ENCODE data around the gene FDXACB1.

FDXACB1 gene

GRCh38 chr11:111851636-111852035 lies 27.3 kb downstream of the FDXACB1 start:
- Histone ChIP-seq H3K9ac (ENCODE audit: insufficient read length, low read depth) (no peak overlapping the region), H3K4me3 (ENCODE audit: insufficient read length, low read depth) (no peak overlapping the region), H3K4me1 (ENCODE audit: insufficient read depth, insufficient read length) (no peaks in the 10 kb centered on the region), H3K9me3 (ENCODE audit: insufficient read depth, low read length) (no peaks in the 10 kb centered on the region), H3K36me3 (ENCODE audit: insufficient read depth, insufficient read length, low read length) (peaks cover 5% of the 10 kb centered on the region), H3K27me3 (ENCODE audit: insufficient read depth, insufficient read length) (no peaks in the 10 kb centered on the region)
- TF ChIP-seq SUZ12 (IDR thresholded peaks at IDR 0.05; ENCODE audit: extremely low read depth, insufficient read depth, insufficient read length) (no peak), ZNF274 (IDR thresholded peaks at IDR 0.05; ENCODE audit: low read depth, low read length) (no peak), YY1 (IDR thresholded peaks at IDR 0.05; ENCODE audit: insufficient read depth, insufficient read length) (no peak)
- DNase-seq (ENCODE audit: low read depth, low spot score): peak; percentile 2

- TF ChIP-seq SUZ12 (IDR thresholded peaks at IDR 0.05; ENCODE audit: extremely low read depth, insufficient read depth, insufficient read length) (no peak), ZNF274 (IDR thresholded peaks at IDR 0.05; ENCODE audit: low read depth, low read length) (no peak), YY1 (IDR thresholded peaks at IDR 0.05; ENCODE audit: insufficient read depth, insufficient read length) (no peak)
- DNase-seq (ENCODE audit: low read depth, low spot score): no peak
- Histone ChIP-seq H3K4me3 (ENCODE audit: insufficient read length, low read depth) (no peak overlapping the region), H3K36me3 (ENCODE audit: insufficient read depth, insufficient read length, low read length) (peaks cover 5% of the 10 kb centered on the region), H3K9me3 (ENCODE audit: insufficient read depth, low read length) (no peaks in the 10 kb centered on the region), H3K9ac (ENCODE audit: insufficient read length, low read depth) (no peak overlapping the region), H3K27me3 (ENCODE audit: insufficient read depth, insufficient read length) (no peaks in the 10 kb centered on the region), H3K4me1 (ENCODE audit: insufficient read depth, insufficient read length) (no peaks in the 10 kb centered on the region)
Measured at GRCh38 chr11:111851067-111851466, 27.9 kb downstream of the FDXACB1 start.

GRCh38 chr11:111849631-111850030 lies 29.3 kb downstream of the FDXACB1 start:
- Histone ChIP-seq H3K36me3 (ENCODE audit: insufficient read depth, insufficient read length, low read length) (peaks cover 6% of the 10 kb centered on the region), H3K4me3 (ENCODE audit: insufficient read length, low read depth) (no peak overlapping the region), H3K27me3 (ENCODE audit: insufficient read depth, insufficient read length) (no peaks in the 10 kb centered on the region), H3K9me3 (ENCODE audit: insufficient read depth, low read length) (no peaks in the 10 kb centered on the region), H3K9ac (ENCODE audit: insufficient read length, low read depth) (no peak overlapping the region), H3K4me1 (ENCODE audit: insufficient read depth, insufficient read length) (peaks cover 2% of the 10 kb centered on the region)
- TF ChIP-seq YY1 (IDR thresholded peaks at IDR 0.05; ENCODE audit: insufficient read depth, insufficient read length): no peak
- TF ChIP-seq ZNF274 (IDR thresholded peaks at IDR 0.05; ENCODE audit: low read depth, low read length): no peak
- DNase-seq (ENCODE audit: low read depth, low spot score): no peak

GRCh38 chr11:111846636-111847035 lies 32.3 kb downstream of the FDXACB1 start:
- peaks cover 2% of the 10 kb centered on the region for H3K4me1 ChIP-seq (ENCODE audit: insufficient read depth, insufficient read length)
- peaks cover 18% of the 10 kb centered on the region for H3K36me3 ChIP-seq (ENCODE audit: insufficient read depth, insufficient read length, low read length)
- H3K9me3 ChIP-seq (ENCODE audit: insufficient read depth, low read length): no peaks in the 10 kb centered on the region
- DNase-seq (ENCODE audit: low read depth, low spot score): no peak
- no peak for TF ChIP-seq ZNF274 (IDR thresholded peaks at IDR 0.05; ENCODE audit: low read depth, low read length)
- TF ChIP-seq SUZ12 (IDR thresholded peaks at IDR 0.05; ENCODE audit: extremely low read depth, insufficient read depth, insufficient read length): no peak
- TF ChIP-seq YY1 (IDR thresholded peaks at IDR 0.05; ENCODE audit: insufficient read depth, insufficient read length): no peak
- H3K9ac ChIP-seq (ENCODE audit: insufficient read length, low read depth): no peak overlapping the region
- no peaks in the 10 kb centered on the region for H3K27me3 ChIP-seq (ENCODE audit: insufficient read depth, insufficient read length)
- no peak overlapping the region for H3K4me3 ChIP-seq (ENCODE audit: insufficient read length, low read depth)

GRCh38 chr11:111846063-111846462 lies 32.9 kb downstream of the FDXACB1 start:
- peaks cover 15% of the 10 kb centered on the region for H3K36me3 ChIP-seq (ENCODE audit: insufficient read depth, insufficient read length, low read length)
- DNase-seq (ENCODE audit: low read depth, low spot score): no peak
- no peak overlapping the region for H3K9ac ChIP-seq (ENCODE audit: insufficient read length, low read depth)
- H3K4me3 ChIP-seq (ENCODE audit: insufficient read length, low read depth): no peak overlapping the region
- H3K4me1 ChIP-seq (ENCODE audit: insufficient read depth, insufficient read length): peaks cover 2% of the 10 kb centered on the region
- no peak for TF ChIP-seq SUZ12 (IDR thresholded peaks at IDR 0.05; ENCODE audit: extremely low read depth, insufficient read depth, insufficient read length)
- TF ChIP-seq YY1 (IDR thresholded peaks at IDR 0.05; ENCODE audit: insufficient read depth, insufficient read length): no peak
- no peak for TF ChIP-seq ZNF274 (IDR thresholded peaks at IDR 0.05; ENCODE audit: low read depth, low read length)
- H3K27me3 ChIP-seq (ENCODE audit: insufficient read depth, insufficient read length): no peaks in the 10 kb centered on the region
- no peaks in the 10 kb centered on the region for H3K9me3 ChIP-seq (ENCODE audit: insufficient read depth, low read length)

- H3K36me3 ChIP-seq (ENCODE audit: insufficient read depth, insufficient read length, low read length): peaks cover 13% of the 10 kb centered on the region
Measured at GRCh38 chr11:111845276-111846028, 33.5 kb downstream of the FDXACB1 start.

GRCh38 chr11:111843661-111844060 lies 35.3 kb downstream of the FDXACB1 start:
- Histone ChIP-seq H3K4me1 (ENCODE audit: insufficient read depth, insufficient read length) (peaks cover 5% of the 10 kb centered on the region), H3K36me3 (ENCODE audit: insufficient read depth, insufficient read length, low read length) (peaks cover 13% of the 10 kb centered on the region), H3K9ac (ENCODE audit: insufficient read length, low read depth) (no peak overlapping the region), H3K27me3 (ENCODE audit: insufficient read depth, insufficient read length) (no peaks in the 10 kb centered on the region), H3K4me3 (ENCODE audit: insufficient read length, low read depth) (no peak overlapping the region), H3K9me3 (ENCODE audit: insufficient read depth, low read length) (no peaks in the 10 kb centered on the region)
- no peak for DNase-seq (ENCODE audit: low read depth, low spot score)
- TF ChIP-seq YY1 (IDR thresholded peaks at IDR 0.05; ENCODE audit: insufficient read depth, insufficient read length) (no peak), ZNF274 (IDR thresholded peaks at IDR 0.05; ENCODE audit: low read depth, low read length) (no peak), SUZ12 (IDR thresholded peaks at IDR 0.05; ENCODE audit: extremely low read depth, insufficient read depth, insufficient read length) (no peak)

More at GRCh38 chr11:111845276-111846028, 33.5 kb downstream of the FDXACB1 start:
- DNase-seq (ENCODE audit: low read depth, low spot score): no peak
- no peak overlapping the region for H3K4me3 ChIP-seq (ENCODE audit: insufficient read length, low read depth)
- H3K4me1 ChIP-seq (ENCODE audit: insufficient read depth, insufficient read length): peaks cover 2% of the 10 kb centered on the region
- H3K9ac ChIP-seq (ENCODE audit: insufficient read length, low read depth): no peak overlapping the region
- no peaks in the 10 kb centered on the region for H3K27me3 ChIP-seq (ENCODE audit: insufficient read depth, insufficient read length)
- TF ChIP-seq YY1 (IDR thresholded peaks at IDR 0.05; ENCODE audit: insufficient read depth, insufficient read length): no peak
- TF ChIP-seq ZNF274 (IDR thresholded peaks at IDR 0.05; ENCODE audit: low read depth, low read length): no peak
- TF ChIP-seq SUZ12 (IDR thresholded peaks at IDR 0.05; ENCODE audit: extremely low read depth, insufficient read depth, insufficient read length): no peak
- no peaks in the 10 kb centered on the region for H3K9me3 ChIP-seq (ENCODE audit: insufficient read depth, low read length)
